ENCODE measurements around the gene PHGDH.
"Not testable (repeated sequence)": the region's sequence is repeated elsewhere in the genome, so short reads cannot be mapped to it uniquely, and the experiment has no call there.

The PHGDH gene

GRCh38 chr1:119701659-119702058 lies 10.1 kb upstream of the PHGDH start:
- DNase-seq: no peak

DNA sequence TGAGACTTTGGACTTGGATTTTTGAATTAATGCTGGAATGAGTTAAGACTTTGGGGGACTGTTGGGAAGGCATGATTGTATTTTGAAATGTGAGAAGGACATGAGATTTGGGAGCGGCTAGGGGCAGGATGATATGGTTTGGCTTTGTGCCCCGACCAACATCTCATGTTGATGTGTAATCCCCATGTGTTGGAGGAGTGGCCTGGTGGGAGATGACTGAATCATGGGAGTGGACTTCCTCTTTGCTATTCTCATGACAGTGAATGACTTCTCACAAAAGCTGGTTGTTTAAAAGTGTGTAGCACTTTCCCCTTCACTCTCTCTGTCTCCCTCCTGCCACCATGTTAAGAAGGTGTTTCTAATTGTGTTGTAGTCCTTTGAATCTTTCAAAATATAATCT lies 9.3 kb upstream of the PHGDH start:
- no peak for DNase-seq

GRCh38 chr1:119703666-119704450 lies 7.9 kb upstream of the PHGDH start:
- no peak for DNase-seq

GRCh38 chr1:119706599-119706998 lies 5.1 kb upstream of the PHGDH start:
- not testable (repeated sequence) for DNase-seq

DNA sequence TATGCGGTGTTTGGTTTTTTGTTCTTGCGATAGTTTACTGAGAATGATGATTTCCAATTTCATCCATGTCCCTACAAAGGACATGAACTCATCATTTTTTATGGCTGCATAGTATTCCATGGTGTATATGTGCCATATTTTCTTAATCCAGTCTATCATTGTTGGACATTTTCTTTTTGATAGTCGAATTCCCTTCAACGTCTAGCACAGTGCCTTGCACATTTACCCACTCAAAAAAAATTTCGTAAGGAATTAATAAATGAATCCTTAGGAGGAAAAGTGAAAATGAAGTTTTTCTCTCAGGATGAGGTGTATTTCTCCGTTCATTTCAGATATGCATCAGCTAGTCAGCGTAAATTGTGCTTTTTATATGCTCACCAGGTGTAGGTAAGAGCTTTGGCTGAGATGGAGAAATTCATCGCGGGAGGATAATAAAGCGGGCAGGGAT lies 354 bp upstream of the PHGDH start:
- DNase-seq: not testable (repeated sequence)

GRCh38 chr1:119712342-119713038 lies 756 bp downstream of the PHGDH start:
- DNase-seq: peak; percentile 77

DNA sequence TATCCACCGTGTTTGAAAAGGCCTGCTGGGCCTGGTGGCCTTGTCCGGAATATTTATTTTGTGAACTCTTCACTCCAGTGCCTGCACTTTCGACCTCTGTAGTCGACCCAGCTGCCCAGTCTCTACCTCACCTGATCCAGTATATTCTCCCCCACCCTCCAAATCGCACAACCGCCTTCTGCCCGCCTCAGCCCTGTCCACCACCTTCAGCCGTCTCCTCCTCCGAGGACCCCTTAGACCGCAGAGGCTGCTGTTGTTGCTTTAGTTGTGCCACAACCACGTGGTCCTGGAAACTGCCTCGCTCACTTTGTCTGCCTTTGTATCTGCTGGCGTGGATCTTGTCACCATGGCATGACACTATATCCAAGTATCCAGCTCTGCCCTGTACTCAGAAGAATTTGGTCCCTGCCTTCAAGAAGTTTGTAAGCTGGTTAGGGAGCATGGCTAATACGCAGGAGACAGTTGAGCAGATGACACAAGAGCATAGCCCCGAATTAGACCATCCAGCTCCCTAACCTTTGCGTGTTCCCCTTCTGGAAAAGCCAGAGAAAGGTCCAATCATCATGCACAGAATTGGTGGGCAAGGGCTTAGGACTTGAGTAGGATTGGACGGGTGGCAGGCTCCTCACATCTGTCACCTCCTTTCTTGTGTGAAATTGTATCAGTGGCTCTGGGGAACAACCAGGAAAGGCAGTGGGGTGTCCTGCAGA lies 1.5 kb downstream of the PHGDH start:
- peak; percentile 30 for DNase-seq

DNA sequence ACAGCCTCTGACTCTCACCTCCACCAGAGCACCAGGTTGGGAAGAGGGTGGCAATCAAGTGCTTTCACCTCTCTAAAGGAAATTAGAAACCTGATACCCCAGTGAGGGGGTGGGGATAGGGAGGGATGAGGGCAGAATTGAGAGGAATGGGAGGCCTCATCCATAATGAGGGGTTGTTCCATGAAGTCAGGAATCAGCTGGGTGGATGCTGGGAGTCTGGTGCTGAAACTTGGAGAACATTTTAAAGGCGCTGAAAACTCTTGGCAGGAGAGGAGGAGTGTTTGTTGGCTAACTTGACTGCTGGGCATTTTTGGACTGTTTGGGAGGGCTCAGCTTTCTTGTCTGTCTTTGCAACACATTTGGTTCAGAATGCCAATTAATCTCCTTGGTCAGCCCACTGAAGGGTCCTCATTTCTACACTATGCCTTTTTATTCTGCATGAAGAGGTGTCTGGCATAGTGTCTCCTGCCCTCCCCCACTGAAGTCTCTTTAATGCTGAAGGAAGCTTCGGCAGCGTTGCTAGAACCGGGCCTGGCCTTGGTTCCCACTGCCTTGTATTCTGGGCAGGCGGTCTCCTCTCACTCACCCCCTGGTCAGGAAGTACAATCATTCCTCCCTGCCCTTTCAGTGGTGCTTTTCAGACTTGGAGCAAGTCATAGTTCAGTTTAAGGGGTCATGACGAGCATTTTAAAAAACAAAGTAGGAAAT lies 2.2 kb downstream of the PHGDH start:
- DNase-seq: no peak

DNA sequence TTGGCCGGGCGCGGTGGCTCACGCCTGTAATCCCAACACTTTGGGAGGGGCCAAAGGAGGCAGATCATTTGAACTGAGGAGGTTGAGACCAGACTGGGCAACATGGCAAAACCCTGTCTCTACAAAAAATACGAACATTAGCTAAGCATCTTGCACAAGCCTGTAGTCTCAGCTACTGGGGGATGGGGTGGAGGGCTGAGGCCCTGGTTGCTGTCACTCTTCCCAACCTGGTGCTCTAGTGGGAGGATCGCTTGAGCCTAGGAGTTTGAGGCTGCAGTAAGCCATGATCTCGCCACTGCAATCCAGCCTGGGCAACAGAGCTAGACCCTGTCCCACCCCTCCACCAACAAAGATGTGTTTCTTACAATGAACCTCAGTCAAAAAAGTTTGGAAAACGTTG lies 2.8 kb downstream of the PHGDH start:
- DNase-seq: no peak

DNA sequence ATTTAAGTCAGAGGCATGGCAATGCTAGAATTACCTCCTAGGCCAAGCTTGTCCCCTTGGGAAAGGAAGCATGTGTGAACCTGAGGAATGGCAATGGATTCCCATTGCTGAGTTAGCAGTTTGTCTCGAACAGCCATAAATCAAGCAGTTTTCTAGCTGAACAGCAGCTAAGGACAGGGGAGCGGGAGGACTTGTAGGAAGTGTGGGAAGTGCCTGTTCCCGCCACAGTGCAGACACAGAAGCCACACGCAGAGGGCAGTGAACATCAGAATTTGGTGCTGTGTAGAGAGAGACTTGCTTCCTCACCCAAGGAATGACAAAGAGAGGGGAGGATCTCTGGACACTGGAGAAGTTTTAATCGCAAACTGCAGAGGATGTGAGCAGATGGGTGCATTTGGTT lies 3.8 kb downstream of the PHGDH start:
- DNase-seq: peak; percentile 11

- no peak for DNase-seq
Measured at GRCh38 chr1:119718409-119718808, 6.7 kb downstream of the PHGDH start.

DNA sequence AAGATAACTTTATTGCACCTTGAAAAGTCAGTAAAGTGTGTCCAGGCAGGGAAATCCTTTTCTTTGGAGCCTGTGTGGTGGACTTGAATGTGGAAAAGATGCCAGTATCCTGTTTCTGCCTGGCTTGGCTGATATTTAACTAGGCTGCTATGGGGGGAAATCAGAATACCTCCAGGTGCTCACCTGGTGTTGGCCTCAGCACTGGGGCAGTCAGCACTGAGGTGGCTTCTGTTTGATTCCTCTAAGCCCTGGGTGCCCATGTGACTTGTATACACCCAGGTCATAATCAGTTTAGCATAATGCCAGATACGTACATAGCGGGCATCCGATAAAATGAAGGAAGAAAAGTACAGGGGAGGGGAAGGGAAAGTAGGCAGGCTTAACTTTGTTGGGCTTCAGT lies 7.2 kb downstream of the PHGDH start:
- DNase-seq: no peak

GRCh38 chr1:119720866-119721440 lies 9.2 kb downstream of the PHGDH start:
- DNase-seq: no peak

DNA sequence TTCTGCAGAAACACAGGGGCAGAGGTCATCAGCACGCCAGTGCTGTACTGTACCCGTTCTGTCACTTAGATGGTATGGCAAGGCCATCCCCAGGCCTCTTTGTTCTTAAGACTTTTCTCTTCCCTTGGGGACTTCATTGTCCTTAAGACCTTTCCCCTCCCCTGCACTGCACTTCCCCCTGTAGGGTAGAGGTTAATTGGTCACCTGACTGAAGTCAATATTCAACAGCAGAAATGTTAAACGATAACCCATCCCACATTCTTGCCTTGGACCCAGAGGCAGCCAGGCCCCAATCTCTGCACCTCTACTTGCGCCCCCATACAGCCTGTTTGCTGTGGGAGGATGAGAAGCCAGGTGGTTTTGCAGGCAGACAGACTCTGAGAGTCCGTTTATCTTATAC lies 10.2 kb downstream of the PHGDH start:
- no peak for DNase-seq

DNA sequence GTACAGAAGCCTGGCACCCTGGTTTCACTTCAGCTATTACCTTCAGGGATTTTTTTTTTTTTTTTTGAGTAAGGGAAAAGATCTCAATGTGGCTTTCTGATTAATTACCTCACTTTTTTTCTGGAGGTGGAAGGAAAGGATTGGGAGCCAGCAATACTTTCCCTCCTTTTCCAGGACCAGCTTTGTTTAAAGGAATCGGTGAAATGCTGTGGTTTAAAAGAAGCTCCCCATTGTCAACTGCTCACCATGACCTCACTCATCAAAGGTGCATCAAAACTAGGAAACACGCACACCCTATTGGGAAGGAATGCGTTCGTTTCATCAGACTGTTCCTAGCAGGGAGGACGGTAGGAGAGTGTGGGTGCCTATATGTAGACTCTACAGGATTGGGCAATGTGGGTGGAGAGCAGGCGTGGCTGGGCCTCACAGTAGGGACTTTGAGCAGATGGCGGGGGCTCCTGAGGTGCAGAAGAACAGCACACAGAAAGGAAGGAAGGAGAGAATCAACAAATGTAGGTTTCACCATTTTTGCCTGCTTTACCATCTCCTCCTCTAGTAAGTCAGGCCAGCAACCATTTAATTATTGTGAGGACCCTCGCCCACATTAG lies 13.0 kb downstream of the PHGDH start:
- no peak for DNase-seq

DNA sequence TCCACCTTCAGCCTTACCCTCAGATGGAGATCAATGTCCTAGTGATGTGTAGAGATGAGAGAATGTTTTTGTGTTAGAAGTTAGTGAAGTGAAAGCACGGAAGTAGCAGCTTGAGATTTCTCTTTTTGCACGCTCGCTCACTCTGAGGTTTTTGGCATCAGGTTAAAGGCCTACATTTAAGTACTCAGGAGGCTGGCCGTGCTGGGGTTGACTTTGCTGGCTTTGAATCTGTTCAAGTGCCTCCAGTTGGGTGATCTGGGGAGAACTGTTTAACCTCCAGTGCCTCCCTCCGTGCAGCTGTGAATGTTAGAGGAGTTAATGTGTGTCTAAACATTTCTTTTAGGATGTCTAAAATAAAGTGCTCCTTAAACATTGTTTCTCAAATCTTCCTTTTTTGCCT lies 13.9 kb downstream of the PHGDH start:
- no peak for DNase-seq

DNA sequence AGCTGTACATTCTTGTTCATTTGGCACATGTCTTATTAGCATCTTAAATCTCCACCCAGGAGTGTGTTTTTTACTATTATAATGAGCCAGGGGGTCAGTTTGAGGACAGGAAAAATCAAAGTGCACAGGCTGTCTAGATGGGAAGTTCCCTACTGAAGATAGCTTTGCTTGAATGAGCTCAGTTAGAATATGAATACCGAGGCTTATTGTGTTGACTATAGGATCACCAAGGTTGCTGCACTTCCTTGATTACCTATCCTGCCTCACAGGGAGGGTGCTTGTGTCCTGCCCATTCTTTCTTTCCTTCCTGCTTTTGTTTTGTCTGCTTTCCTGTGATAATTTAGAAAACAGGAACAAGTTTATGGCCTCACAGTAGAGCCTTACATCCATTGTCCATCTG lies 16.3 kb downstream of the PHGDH start:
- no peak for DNase-seq

DNA sequence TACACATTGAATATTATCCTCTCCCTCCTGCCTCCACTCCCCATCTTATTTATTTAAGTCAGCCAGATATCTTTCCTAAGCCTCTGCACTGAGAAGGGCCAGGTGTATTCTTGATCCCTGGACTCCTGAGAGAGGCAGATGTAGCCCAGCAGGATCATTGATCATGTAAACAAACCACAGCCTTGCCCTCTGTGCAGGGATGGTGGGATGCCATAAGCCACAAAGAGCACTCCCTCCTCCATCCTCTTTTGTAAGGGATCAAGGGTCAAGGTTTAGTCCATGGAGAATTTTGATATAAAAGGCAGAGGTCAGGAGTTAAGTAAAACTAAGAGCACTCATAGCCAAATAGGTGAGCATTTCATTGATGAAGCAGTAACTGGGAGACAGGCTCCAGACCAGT lies 17.3 kb downstream of the PHGDH start:
- DNase-seq: no peak

DNA sequence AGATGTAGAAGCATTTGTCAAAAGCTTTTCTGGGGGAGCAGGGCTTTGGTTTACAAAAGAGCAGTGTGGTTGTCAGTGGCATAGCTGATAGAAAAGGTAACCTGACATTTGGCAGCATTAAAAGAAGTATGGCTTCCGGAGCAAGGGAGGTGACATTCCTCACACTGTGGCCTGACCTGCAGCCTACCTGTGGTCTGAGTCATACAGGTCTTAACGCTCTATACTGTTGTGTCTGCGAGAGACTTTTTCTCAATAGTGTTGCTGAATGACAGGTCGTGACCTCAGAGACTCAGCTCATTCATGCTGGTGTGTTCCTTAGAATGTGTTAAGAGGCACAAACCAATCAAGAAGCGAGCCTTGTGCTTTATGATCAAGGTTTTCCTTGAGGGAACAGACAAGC lies 19.3 kb downstream of the PHGDH start:
- DNase-seq: no peak

- no peak for DNase-seq
Measured at GRCh38 chr1:119731741-119732430, 20.2 kb downstream of the PHGDH start.

DNA sequence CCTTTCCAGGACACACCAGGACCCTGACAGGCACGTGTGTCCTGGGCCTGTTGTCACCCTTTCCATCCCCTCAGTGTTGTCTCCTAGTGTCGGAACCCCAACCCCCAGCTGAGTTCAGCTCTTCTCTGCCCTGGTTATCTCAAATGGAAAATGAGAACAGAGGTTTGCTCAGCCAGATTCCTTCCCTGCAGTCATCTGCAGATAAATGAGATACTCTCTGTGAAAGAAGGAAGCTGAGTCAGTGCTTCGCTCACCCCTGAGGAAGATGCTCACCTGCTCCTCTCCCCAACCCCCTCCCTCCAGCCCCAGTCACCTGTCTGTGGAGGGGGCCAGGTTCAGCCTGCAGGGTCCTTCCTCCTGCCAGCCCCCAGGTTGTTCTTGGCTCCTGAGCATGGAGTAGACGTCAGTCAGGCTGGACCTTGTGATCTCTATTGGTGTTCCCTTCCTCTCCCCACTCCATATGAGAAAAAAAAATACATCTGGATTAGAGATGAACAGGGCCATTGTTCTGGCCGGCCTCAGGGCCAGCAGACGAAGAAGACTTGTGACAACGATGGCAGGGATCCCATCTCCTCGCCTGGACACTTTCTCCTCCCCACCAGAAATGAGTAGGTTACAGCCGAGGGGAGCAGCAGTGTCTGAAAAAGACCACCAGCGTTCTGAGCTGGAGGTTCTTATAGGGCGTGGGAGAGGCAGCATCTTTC lies 20.9 kb downstream of the PHGDH start:
- no peak for DNase-seq

Measured in GF-D8 (cell line).